OCI-LY1 (cell line): ENCODE data around the gene DFFB.

Source experiments
- H2AFZ ChIP-seq: fragments of 200-600 bp; sonication (generic), shearing (Covaris generic); 2 replicates; pipeline ENCODE4 v1.6.0; 2014; ENCODE audit warnings: antibody characterized with exemption, mild to moderate bottlenecking, low read length
- H3F3A ChIP-seq: fragments of 200-600 bp; sonication (generic), shearing (Covaris generic); 2 replicates; pipeline ENCODE4 v1.6.0; 2014; ENCODE audit warnings: mild to moderate bottlenecking, antibody characterized with exemption, low read length, moderate library complexity; ENCODE audit not compliant: insufficient read depth
- H3K27ac ChIP-seq: fragments of 200-600 bp; sonication (generic); 2 replicates; pipeline ENCODE4 v1.5.1; 2014; ENCODE audit warnings: low read length, mixed run types, mild to moderate bottlenecking, low read depth; ENCODE audit not compliant: poor library complexity, severe bottlenecking
- H3K27me3 ChIP-seq: fragments of 200-600 bp; sonication (generic); 2 replicates; pipeline ENCODE4 v1.6.0; 2014; ENCODE audit warnings: antibody characterized with exemption, mild to moderate bottlenecking, low read length, moderate library complexity; ENCODE audit not compliant: insufficient read depth
- H3K36me3 ChIP-seq: fragments of 200-600 bp; sonication (generic); 2 replicates; pipeline ENCODE4 v1.6.1; 2014; ENCODE audit warnings: mild to moderate bottlenecking, antibody characterized with exemption, low read length, moderate library complexity, mixed read lengths; ENCODE audit not compliant: insufficient read depth
- H3K4me1 ChIP-seq: fragments of 200-600 bp; sonication (generic); 2 replicates; pipeline ENCODE4 v1.5.1; 2014; ENCODE audit warnings: mild to moderate bottlenecking, low read length, moderate library complexity; ENCODE audit not compliant: insufficient read depth, severe bottlenecking
- H3K4me2 ChIP-seq: fragments of 200-600 bp; sonication (generic), shearing (Covaris generic); 2 replicates; pipeline ENCODE4 v1.6.1; 2014; ENCODE audit warnings: low read length
- H3K4me3 ChIP-seq: fragments of 200-600 bp; sonication (generic); 2 replicates; pipeline ENCODE4 v1.5.1; 2014; ENCODE audit warnings: low read length, low read depth, mild to moderate bottlenecking, mixed read lengths; ENCODE audit not compliant: poor library complexity, severe bottlenecking
- H3K79me2 ChIP-seq: fragments of 200-600 bp; shearing (Covaris generic); 2 replicates; pipeline ENCODE4 v1.6.1; 2016; ENCODE audit warnings: mixed run types, low read length, mixed read lengths; ENCODE audit not compliant: insufficient read depth
- H3K9ac ChIP-seq: fragments of 200-600 bp; sonication (generic), shearing (Covaris generic); 2 replicates; pipeline ENCODE4 v1.6.1; 2014; ENCODE audit warnings: mild to moderate bottlenecking, low read length, mixed read lengths
- H3K9me2 ChIP-seq: fragments of 200-600 bp; sonication (generic), shearing (Covaris generic); 2 replicates; pipeline ENCODE4 v1.6.1; 2014; ENCODE audit warnings: low read depth, mild to moderate bottlenecking, low read length, mixed read lengths
- H3K9me3 ChIP-seq: fragments of 200-600 bp; shearing (Covaris generic); 2 replicates; pipeline ENCODE4 v1.6.1; 2014; ENCODE audit warnings: low read length, mixed read lengths
- H4K20me1 ChIP-seq: fragments of 200-600 bp; sonication (generic), shearing (Covaris generic); 2 replicates; pipeline ENCODE4 v1.6.0; 2016; ENCODE audit warnings: mild to moderate bottlenecking, low read length; ENCODE audit not compliant: insufficient read depth
- EZH2 ChIP-seq: fragments of 200-600 bp; sonication (generic), shearing (Covaris generic); IDR thresholded peaks from 2 replicates; pipeline ENCODE4 v1.8.0; 2017; ENCODE audit warnings: borderline replicate concordance, mixed run types, mild to moderate bottlenecking, antibody characterized with exemption, low read length, moderate library complexity, mixed read lengths
- TF ChIP-seq, protein P1 (sequence below): fragments of 200-600 bp; sonication (generic), shearing (Covaris generic); IDR thresholded peaks from 2 replicates; pipeline ENCODE4 v1.5.1; 2017; ENCODE audit warnings: mild to moderate bottlenecking, antibody characterized with exemption, low read length, moderate library complexity, mixed read lengths

Gene DFFB

DNA sequence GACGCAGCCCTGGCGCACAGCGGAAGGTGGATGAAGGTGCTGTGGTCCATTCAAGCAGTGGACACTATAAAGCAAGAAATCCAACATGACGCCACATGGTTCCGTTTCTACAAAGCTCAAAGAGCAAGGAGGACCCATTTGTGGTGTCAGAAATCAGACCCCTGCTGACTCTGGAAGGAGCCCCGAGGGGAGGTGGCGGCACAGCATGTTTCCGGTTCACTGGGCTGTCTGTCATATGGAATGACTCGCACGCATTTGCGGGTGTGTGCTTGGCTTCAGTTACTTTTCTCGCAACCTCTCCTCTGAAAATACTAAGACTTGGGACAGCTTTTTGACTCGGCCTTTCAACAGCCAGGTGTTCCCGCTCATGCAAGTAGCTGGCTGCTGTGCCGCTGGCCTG lies 31.9 kb upstream of the DFFB start:
- Histone ChIP-seq H3K36me3 (peaks cover 79% of the 10 kb centered on the region), H3K4me2 (no peak overlapping the region), H3K9me3 (no peaks in the 10 kb centered on the region)

GRCh38 chr1:3827813-3828307 lies 29.4 kb upstream of the DFFB start:
- no peaks in the 10 kb centered on the region for H3K9me3 ChIP-seq
- no peak for TF ChIP-seq EZH2
- H3K4me1 ChIP-seq, result no peaks in the 10 kb centered on the region
- no peak overlapping the region for H2AFZ ChIP-seq
- H3K27me3 ChIP-seq, result no peaks in the 10 kb centered on the region
- H3K27ac ChIP-seq, result no peak overlapping the region
- no peak overlapping the region for H3K4me2 ChIP-seq
- H3K36me3 ChIP-seq, result peaks cover 78% of the 10 kb centered on the region
- H3F3A ChIP-seq, result no peaks in the 10 kb centered on the region
- no peaks in the 10 kb centered on the region for H3K9me2 ChIP-seq
- no peak overlapping the region for H3K9ac ChIP-seq
- no peaks in the 10 kb centered on the region for H3K79me2 ChIP-seq
- no peaks in the 10 kb centered on the region for H4K20me1 ChIP-seq
- H3K4me3 ChIP-seq, result no peak overlapping the region

More for the DNA sequence above, 31.9 kb upstream of the DFFB start:
- Histone ChIP-seq H3K79me2 (no peaks in the 10 kb centered on the region), H3K27ac (no peak overlapping the region), H3K9me2 (no peaks in the 10 kb centered on the region), H2AFZ (no peak overlapping the region), H3K4me3 (no peak overlapping the region), H3K9ac (no peak overlapping the region), H4K20me1 (no peaks in the 10 kb centered on the region), H3F3A (no peaks in the 10 kb centered on the region), H3K4me1 (no peaks in the 10 kb centered on the region), H3K27me3 (no peaks in the 10 kb centered on the region)
- TF ChIP-seq, protein P1, sequence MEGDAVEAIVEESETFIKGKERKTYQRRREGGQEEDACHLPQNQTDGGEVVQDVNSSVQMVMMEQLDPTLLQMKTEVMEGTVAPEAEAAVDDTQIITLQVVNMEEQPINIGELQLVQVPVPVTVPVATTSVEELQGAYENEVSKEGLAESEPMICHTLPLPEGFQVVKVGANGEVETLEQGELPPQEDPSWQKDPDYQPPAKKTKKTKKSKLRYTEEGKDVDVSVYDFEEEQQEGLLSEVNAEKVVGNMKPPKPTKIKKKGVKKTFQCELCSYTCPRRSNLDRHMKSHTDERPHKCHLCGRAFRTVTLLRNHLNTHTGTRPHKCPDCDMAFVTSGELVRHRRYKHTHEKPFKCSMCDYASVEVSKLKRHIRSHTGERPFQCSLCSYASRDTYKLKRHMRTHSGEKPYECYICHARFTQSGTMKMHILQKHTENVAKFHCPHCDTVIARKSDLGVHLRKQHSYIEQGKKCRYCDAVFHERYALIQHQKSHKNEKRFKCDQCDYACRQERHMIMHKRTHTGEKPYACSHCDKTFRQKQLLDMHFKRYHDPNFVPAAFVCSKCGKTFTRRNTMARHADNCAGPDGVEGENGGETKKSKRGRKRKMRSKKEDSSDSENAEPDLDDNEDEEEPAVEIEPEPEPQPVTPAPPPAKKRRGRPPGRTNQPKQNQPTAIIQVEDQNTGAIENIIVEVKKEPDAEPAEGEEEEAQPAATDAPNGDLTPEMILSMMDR, result no peak

DNA sequence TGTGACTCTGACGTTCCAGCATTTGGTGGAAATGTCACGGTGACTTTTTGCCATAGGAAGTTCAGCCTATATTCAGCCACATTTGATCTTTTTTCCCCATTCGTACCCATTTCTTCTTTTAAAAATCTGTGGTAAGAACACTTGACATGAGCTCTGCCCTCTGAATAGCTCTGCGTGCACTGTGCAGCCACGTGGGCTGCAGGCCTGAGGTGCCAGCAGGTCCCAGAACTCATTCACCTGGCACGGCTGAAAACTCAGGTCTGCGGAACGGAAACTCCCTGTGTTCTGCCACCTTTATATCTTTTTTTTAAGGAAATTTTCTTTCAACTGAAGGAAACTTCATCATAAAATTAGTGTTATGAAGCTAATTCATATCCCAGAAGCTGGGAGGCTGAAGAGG lies 28.9 kb upstream of the DFFB start:
- Histone ChIP-seq H3K79me2 (no peaks in the 10 kb centered on the region), H4K20me1 (no peaks in the 10 kb centered on the region), H3K27me3 (no peaks in the 10 kb centered on the region), H3K27ac (no peak overlapping the region), H2AFZ (no peak overlapping the region), H3K4me1 (no peaks in the 10 kb centered on the region), H3F3A (no peaks in the 10 kb centered on the region), H3K9me2 (no peaks in the 10 kb centered on the region), H3K9ac (no peak overlapping the region), H3K4me2 (no peak overlapping the region), H3K4me3 (no peak overlapping the region), H3K9me3 (no peaks in the 10 kb centered on the region), H3K36me3 (peaks cover 77% of the 10 kb centered on the region)
- TF ChIP-seq, protein P1, result no peak
- TF ChIP-seq EZH2, result no peak

DNA sequence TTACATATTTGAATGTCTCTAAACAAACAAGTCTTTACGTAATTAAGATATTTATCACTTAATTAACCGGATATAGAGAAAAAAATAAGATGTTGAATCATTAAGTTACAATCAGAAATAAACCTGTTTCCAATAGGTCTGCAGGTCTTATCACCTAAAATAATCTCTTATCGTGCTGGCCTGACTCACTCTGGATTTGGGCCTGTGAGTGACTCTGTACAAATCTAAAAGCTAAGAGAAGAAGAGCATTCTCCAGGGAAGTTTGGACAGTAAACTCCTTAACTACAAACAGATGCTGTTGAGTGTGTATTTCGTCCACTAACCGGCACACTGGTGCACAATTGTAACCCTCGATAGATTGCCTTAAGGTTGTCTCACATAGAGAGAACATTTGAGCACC lies 25.6 kb upstream of the DFFB start:
- H4K20me1 ChIP-seq, result no peaks in the 10 kb centered on the region
- H3K9ac ChIP-seq, result no peak overlapping the region
- peaks cover 78% of the 10 kb centered on the region for H3K36me3 ChIP-seq
- no peaks in the 10 kb centered on the region for H3K4me1 ChIP-seq
- H3K79me2 ChIP-seq, result no peaks in the 10 kb centered on the region
- no peaks in the 10 kb centered on the region for H3K9me3 ChIP-seq
- H3K4me2 ChIP-seq, result no peak overlapping the region
- H3K27ac ChIP-seq, result no peak overlapping the region
- H3K9me2 ChIP-seq, result no peaks in the 10 kb centered on the region
- H2AFZ ChIP-seq, result no peak overlapping the region
- no peaks in the 10 kb centered on the region for H3F3A ChIP-seq
- H3K27me3 ChIP-seq, result no peaks in the 10 kb centered on the region
- no peak overlapping the region for H3K4me3 ChIP-seq
- no peak for TF ChIP-seq EZH2
- TF ChIP-seq, protein P1, result no peak
